Erythroblast (primary cell): ENCODE data around the gene UGT2A1.
A peak's percentile ranks its signal among the peaks of the same experiment; 100 is the strongest.

Experiments used
- DNase-seq, 2 experiments: peaks; one replicate each; lab custom pipeline; 2025; lab: John Stamatoyannopoulos, UW
- GATA1 ChIP-seq: IDR thresholded peaks from 2 replicates; pipeline ENCODE4 v1.6.1; 2011; ENCODE audit warnings: low read depth, mild to moderate bottlenecking, control low read depth, low read length, moderate library complexity
- POLR2A ChIP-seq: IDR thresholded peaks from 2 replicates; pipeline ENCODE4 v1.6.1; 2011; ENCODE audit warnings: mild to moderate bottlenecking, low read length

The UGT2A1 gene

DNA sequence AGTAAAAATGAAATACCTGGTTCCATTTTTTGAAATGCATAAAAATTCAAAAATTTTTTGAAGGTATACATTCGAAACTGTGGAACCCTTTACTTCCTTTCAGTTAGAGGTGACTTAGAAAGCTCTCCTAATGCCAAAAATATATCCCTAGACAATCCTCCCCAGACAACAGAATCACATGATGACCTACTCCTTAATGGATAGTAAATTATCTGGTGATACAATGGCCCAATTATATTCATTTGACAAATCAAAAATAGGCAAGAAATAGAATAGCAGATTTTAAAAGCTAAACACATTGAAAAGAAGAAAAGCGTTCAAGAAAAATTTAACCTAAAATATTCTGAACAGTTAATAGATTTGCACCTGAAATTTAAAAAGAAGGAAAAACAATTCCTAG, 10.1 kb downstream of the UGT2A1 start:
- no peak for DNase-seq
- TF ChIP-seq POLR2A, result no peak
- TF ChIP-seq GATA1, result no peak

DNA sequence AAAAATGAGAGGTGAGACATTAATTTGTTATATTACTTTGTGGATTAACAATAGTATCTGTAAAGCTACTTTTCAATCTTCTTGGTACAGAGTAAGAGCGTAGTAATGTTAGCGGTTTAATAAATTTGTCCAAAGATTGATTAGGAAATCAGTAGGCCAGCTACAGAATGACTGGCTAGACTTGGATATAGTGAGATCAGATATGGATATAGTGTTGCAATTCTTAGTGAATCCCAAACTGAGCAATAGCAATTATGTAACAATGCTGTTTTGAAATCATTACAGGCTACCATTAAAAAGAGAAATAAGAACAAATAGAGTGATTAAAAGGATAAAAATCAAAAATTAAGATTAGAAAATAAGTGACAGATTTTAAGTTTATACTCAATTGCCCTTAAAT, 12.8 kb downstream of the UGT2A1 start:
- no peak for DNase-seq
- TF ChIP-seq POLR2A (no peak), GATA1 (no peak)

DNA sequence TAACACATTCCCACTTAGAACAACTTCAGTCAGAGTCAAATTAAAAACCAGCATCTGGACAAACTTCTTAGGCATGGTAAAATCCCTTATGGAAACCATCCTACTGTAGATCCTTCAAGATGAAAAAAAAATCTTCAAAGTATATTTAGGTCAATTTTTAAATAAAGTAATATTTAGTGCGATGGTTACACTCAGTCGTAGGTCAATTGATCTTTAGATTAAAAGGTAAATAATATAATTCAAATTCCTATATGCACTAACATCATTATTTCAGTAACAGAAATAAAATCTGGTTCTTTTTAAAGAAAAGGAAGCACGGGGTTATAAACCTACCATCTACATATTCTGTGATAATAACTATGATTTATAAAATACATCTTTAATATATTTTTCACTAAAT, 13.5 kb downstream of the UGT2A1 start, which contains the start of gene UGT2A2:
UGT2A2 (minus strand) TSS at position 101 of the 400 bp plus-strand sequence; CDS start at position 99, 2 bp downstream.
- no peak for DNase-seq

DNA sequence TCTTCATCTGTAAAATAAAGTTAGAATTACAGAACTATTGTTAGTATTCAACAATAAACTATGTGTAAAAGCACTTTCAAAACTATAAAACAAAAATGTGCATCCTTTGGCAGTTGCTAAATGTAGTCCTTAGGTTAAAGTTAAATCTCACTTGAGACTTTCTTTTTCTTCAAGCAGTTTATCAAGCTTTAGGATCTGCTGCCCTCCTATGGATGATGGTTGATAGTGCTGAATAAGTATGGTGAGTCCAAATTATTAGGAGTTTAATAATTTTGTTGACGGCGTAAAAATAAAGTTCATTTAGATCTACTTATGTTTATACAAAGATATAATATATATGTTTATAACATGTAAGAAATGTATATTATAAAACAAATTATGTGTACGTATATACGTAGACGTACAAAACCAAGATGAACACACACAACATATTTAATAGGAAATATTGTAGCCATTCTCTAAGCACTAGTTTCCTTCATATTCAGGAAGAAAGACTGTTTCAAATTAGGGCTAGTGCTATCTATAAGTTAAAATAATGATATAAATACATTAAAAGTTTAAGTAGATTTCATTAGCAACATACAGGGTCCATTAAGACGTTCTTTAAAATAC, 35.9 kb downstream of the UGT2A1 start:
- no peak for TF ChIP-seq GATA1
- no peak for TF ChIP-seq POLR2A

More for the DNA sequence above, 13.5 kb downstream of the UGT2A1 start, which contains the start of gene UGT2A2:
- no peak for TF ChIP-seq POLR2A
- TF ChIP-seq GATA1, result no peak

DNA sequence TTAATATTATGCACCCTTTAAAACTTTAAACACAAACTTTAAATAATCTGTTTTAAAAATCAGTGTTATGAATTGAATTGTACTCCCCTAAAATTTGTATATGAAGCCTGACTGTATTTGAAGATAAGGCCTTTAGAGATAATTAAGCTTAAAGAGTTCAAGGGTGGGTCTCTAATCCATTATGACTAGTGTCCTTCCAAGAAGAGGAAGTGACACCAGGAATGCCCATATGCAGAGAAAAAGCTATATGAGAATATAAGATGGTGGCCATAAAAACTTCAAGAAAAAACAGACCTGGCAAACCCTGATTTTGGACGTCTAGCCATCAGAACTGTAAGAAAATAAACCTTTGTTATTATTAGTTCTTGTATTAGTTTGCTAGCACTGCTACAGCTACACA, 42.6 kb downstream of the UGT2A1 start:
- TF ChIP-seq POLR2A (no peak), GATA1 (no peak)
- no peak for DNase-seq

More for the DNA sequence above, 35.9 kb downstream of the UGT2A1 start:
- peak; percentile 49 to 51 for DNase-seq

DNA sequence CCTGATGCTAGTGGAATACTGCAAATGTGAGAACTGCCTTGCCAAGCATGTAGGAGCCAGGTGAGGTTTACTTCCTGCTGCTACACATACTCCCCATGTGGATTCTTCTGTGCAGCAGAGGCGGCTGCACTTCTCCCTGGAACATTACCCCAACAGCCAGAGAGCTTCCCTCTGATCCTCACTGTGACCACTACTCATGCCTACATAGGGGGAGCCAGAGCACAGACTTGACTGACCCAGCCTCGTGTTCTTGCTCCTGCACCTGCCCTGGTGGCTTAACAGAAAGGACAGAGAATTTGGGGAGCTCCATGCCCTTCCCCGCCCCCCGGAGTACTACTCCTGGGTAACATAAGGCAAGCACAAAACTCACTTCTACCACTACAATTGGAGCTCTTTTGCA, 52.0 kb downstream of the UGT2A1 start:
- no peak for DNase-seq
- TF ChIP-seq GATA1, result no peak
- no peak for TF ChIP-seq POLR2A

DNA sequence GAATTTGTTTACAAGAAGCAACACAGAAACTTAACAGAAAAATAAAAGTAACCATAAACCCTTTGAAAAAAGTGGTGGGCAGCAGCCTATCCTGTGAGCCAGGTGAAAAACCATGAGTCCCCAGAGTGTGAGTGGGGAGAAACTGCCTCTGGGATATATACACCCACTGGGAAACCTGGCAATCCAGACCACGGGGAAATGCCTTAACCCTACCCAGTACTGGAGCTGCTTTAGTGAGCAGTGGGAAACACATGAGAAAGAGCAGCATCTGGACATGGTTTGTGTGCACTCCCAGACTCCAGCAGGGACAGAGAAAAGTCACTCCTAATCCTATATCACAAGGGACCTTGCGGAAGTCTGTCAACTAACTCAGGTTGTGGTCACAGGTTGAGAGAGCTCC, 53.0 kb downstream of the UGT2A1 start:
- no peak for TF ChIP-seq GATA1
- no peak for TF ChIP-seq POLR2A

DNA sequence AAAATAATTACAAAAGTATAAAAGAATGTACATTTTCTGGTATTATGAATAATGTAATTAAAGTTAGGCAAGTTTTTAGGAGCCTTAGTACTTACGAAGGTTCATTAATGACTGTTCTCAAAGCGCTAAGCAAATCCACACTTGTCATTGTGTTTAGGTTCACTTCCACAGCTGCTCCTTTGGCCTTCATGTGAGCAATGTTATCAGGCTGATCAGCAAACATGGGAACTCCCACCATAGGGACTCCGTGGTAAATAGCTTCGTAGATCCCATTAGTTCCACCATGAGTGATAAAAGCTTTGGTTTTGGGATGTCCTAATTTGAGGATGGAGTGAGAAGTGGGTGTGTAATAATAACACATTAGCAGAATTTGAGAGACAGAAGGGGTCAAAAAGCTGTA, 58.7 kb downstream of the UGT2A1 start:
- DNase-seq, result no peak
- no peak for TF ChIP-seq GATA1
- TF ChIP-seq POLR2A, result no peak

More for the DNA sequence above, 53.0 kb downstream of the UGT2A1 start:
- DNase-seq, result no peak

DNA sequence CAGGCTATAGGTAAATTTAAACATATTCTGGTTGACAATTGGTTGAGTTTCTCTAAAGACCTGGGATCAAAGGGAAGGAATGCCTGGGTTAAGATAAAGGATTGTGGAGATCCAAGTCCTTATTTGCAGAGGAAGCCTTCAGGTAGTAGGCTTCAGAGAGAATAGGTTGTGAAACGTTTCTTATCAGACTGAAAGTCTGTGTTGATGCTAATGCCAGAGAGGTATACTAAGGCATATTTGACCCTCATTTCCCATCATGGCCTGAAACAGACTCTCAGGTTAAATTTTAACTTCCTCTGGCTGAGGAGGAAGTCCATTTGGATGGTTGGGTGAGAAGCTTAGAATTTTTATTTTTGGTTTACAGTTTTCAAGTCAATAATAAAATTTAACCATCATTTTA, 61.7 kb downstream of the UGT2A1 start:
- no peak for TF ChIP-seq POLR2A
- no peak for TF ChIP-seq GATA1
- no peak for DNase-seq

DNA sequence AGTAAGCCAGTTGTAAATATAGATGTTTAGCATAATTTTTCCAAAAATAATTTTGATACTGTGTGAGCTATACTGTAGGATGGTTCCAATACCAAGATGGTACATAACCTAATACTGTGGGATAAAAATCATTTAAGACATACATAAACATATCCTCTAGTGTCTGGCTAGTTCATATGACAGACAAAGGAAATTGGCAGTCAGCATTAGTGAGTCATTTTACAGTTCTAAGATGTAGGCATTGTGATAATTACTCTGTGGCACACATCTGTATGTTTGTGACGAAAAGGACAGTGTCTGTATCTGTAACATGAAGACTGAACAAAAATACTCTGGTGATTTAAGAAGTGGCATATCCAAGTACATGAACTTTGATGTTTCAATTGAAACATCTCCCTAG, 63.2 kb downstream of the UGT2A1 start:
- no peak for DNase-seq
- TF ChIP-seq GATA1 (no peak), POLR2A (no peak)

DNA sequence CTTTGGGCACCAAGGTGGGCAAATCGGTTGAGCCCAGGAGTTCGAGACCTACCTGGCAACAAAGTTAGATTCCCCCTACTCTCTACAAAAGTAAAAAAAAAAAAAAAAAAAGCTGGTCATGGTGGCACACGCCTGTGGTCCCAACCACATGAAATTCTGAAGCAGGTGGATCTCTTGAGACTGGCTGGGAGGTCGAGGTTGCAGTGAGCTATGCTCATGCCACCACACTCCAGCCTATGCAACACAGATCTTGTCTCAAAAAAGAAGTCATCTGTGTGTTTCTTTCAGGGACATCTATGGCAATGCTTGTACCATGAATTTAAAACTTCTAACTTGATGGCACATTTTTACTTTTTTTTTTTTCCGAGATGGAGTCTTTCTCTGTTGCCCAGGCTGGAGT, 68.9 kb downstream of the UGT2A1 start:
- TF ChIP-seq GATA1 (no peak), POLR2A (no peak)
- DNase-seq, result no peak

DNA sequence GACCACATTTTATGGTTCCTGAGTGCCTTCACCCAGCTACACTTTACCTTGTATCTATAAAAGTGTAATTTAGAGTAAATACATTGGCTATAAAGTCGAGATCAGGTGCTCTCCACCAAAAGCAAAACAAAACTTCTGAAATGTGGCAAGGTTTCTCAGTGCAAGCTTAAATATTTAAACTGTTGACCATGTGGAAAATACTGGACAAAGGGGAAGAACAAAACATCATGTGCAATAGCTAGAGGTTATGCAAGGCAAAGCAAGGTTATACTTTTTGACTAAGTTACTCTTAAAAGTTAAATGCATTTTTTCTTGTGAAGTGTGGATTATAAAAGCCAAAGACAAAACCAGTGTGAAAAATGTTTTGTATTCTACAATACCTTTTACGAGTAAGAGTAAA, 69.5 kb downstream of the UGT2A1 start:
- DNase-seq, result no peak
- TF ChIP-seq GATA1, result no peak
- no peak for TF ChIP-seq POLR2A

DNA sequence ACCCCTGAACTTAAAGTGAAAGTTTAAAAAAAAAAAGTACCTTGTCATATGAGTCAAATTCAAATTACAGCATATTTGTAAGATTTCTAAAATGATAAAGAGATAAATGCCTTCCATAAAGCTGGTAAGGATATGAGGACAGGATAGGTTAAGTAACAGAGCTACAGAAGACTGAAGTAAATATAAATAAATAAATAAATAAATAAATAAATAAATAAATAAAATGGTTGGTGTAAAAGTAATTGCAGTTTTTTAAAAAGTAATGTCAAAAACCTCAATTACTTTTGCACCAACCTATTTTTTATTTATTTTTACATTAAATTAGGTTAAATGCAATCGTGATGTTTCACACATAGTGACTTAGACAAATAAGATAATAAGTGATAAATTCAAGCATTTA, 75.8 kb downstream of the UGT2A1 start:
- no peak for DNase-seq
- TF ChIP-seq POLR2A, result no peak
- TF ChIP-seq GATA1, result no peak

DNA sequence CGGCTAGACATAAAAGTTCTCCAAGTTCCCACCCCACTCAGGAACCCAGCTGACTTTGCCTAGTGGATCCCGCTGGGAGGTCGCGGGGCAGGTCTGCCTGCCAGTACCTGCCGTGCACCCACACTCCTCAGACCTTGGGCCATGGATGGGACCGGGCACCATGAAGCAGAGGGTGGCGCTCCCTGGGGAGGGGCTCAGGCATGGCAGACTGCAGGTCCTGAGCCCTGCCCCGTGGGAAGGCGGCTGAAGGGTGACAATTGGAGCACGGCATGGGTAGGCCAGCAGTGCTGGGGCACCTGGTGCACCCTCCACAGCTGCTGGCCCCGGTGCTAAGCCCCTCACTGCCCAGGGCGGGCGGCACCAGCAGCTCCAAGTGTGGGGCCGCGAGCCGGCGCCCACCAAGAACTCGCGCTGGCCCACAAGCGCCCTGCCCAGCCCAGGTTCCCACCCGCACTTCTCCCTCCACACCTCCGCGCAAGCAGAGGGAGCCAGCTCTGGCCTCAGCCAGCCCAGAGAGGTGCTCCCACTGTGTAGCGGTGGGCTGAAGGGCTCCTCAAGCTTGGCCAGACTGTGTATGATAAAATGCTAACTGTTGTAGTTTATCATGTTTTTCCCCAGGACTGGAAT, 76.7 kb downstream of the UGT2A1 start:
- TF ChIP-seq GATA1 (no peak), POLR2A (no peak)
- no peak for DNase-seq

DNA sequence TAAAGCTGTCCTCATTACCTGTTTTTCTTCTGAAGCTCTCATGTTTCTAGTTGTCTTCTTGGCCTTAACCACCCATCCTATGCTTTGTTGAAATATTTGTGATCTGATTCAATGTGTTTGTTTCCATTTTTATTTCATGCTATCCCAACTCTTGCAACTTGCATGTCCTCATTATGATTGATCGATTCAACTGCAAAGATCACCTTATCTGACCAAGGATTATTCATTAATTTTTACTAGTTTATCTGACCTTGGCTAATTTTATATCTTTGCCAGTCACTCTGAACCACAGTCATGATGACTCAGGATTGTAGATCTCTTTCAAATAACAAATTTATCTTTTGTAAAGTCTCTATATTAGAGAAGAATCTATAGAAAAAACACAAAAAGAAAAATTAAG, 84.3 kb downstream of the UGT2A1 start:
- DNase-seq, result no peak
- no peak for TF ChIP-seq GATA1
- no peak for TF ChIP-seq POLR2A
